IMR-90 (cell line): ENCODE data around the gene AUH. TPM values are rescaled to one million over a fixed set of nuclear protein-coding genes. Genes with fewer than 3 reads are reported as not detected.

Experiments used
- ATAC-seq: fragments of 200-7000 bp; cut with Tn5 transposase; 2 replicates; pipeline ENCODE4 v1.9.1; 2020; ENCODE audit warnings: low read depth, mild to moderate bottlenecking, moderate library complexity
- BruUV-seq: library from RNA; stranded (reverse); fragments of 400-500 nt; replicated peaks from 2 replicates; lab custom pipeline; 2021; lab: Mats Ljungman, UMichigan
- CTCF ChIA-PET: fragments of 300-600 bp; formaldehyde crosslinking; extraction: SDS; loops from one replicate; lab custom pipeline; 2021; ENCODE audit warnings: antibody characterized with exemption; lab: Yijun Ruan, JAX
- POLR2A ChIA-PET: fragments of 300-600 bp; sonication (Branson Sonifier 250); formaldehyde crosslinking; loops from one replicate; lab custom pipeline; 2022; ENCODE audit warnings: antibody characterized with exemption; ENCODE audit not compliant: unreplicated experiment; lab: Charles Lee
- DNase-seq: peaks from one replicate; pipeline ENCODE4 v3.0.0; 2013
- H2AFZ ChIP-seq: replicated peaks from 2 replicates; pipeline ENCODE3; 2013; ENCODE audit warnings: low read length, mild to moderate bottlenecking; ENCODE audit not compliant: poor library complexity
- H2AK5ac ChIP-seq: 2 replicates; pipeline ENCODE4 v1.6.1; 2013; ENCODE audit warnings: low read depth, low read length, inconsistent platforms
- H2AK9ac ChIP-seq: replicated peaks from 2 replicates; pipeline ENCODE3; 2013; ENCODE audit warnings: mild to moderate bottlenecking, low read depth, low read length, moderate library complexity; ENCODE audit not compliant: poor library complexity
- H2BK120ac ChIP-seq: 2 replicates; pipeline ENCODE4 v1.6.1; 2013; ENCODE audit warnings: low read depth, low read length, inconsistent platforms
- H2BK15ac ChIP-seq: 3 replicates; pipeline ENCODE4 v1.6.1; 2013; ENCODE audit warnings: low read depth, low read length, inconsistent platforms
- H2BK20ac ChIP-seq: 2 replicates; pipeline ENCODE4 v1.6.1; 2013; ENCODE audit warnings: low read depth, mild to moderate bottlenecking, inconsistent platforms, low read length, moderate library complexity
- H2BK5ac ChIP-seq: 2 replicates; pipeline ENCODE4 v1.6.1; 2013; ENCODE audit warnings: mild to moderate bottlenecking, low read depth, low read length, inconsistent platforms; ENCODE audit not compliant: poor library complexity, severe bottlenecking
- H3K14ac ChIP-seq: replicated peaks from 2 replicates; pipeline ENCODE4 v1.6.1; 2013; ENCODE audit warnings: low read depth, low read length, inconsistent platforms
- H3K18ac ChIP-seq: 2 replicates; pipeline ENCODE4 v1.6.1; 2013; ENCODE audit warnings: low read depth, low read length, control low read depth
- H3K23ac ChIP-seq: 2 replicates; pipeline ENCODE4 v1.6.1; 2013; ENCODE audit warnings: low read depth, low read length, inconsistent platforms
- H3K27ac ChIP-seq: 2 replicates; pipeline ENCODE4 v1.5.1; 2013; ENCODE audit warnings: mild to moderate bottlenecking, control low read depth, low read length; ENCODE audit not compliant: insufficient read depth
- H3K27me3 ChIP-seq: 2 replicates; pipeline ENCODE4 v1.6.1; 2013; ENCODE audit warnings: low read length; ENCODE audit not compliant: control insufficient read depth, insufficient read depth
- H3K36me3 ChIP-seq: 2 replicates; pipeline ENCODE4 v1.6.1; 2013; ENCODE audit warnings: low read length, mixed read lengths; ENCODE audit not compliant: control insufficient read depth, insufficient read depth
- H3K4ac ChIP-seq: 2 replicates; pipeline ENCODE4 v1.6.1; 2013; ENCODE audit warnings: low read depth, low read length, inconsistent platforms
- H3K4me1 ChIP-seq: 2 replicates; pipeline ENCODE4 v1.6.1; 2013; ENCODE audit warnings: low read length, mixed read lengths; ENCODE audit not compliant: control insufficient read depth, insufficient read depth
- H3K4me2 ChIP-seq: 2 replicates; pipeline ENCODE4 v1.6.1; 2013; ENCODE audit warnings: low read depth, mild to moderate bottlenecking, control low read depth, low read length, moderate library complexity
- H3K4me3 ChIP-seq: 2 replicates; pipeline ENCODE4 v1.5.1; 2013; ENCODE audit warnings: low read depth, mild to moderate bottlenecking, control low read depth, low read length, moderate library complexity; ENCODE audit not compliant: insufficient read depth
- H3K56ac ChIP-seq: 2 replicates; pipeline ENCODE4 v1.6.1; 2013; ENCODE audit warnings: low read length, inconsistent platforms; ENCODE audit not compliant: insufficient read depth; ENCODE audit errors: extremely low read depth
- H3K79me1 ChIP-seq, 2 experiments: 2 replicates each; pipeline ENCODE4 v1.6.1; 2013; ENCODE audit warnings: low read length in 2 of 2, inconsistent platforms in 1 of 2, low read depth in 1 of 2
- H3K9ac ChIP-seq: 2 replicates; pipeline ENCODE4 v1.6.1; 2013; ENCODE audit warnings: low read depth, low read length, control low read depth
- H3K9me1 ChIP-seq: 2 replicates; pipeline ENCODE4 v1.6.1; 2013; ENCODE audit warnings: low read length, inconsistent platforms; ENCODE audit not compliant: insufficient read depth
- H3K9me3 ChIP-seq: 2 replicates; pipeline ENCODE4 v1.6.1; 2013; ENCODE audit warnings: low read length; ENCODE audit not compliant: control insufficient read depth, insufficient read depth
- H4K20me1 ChIP-seq: 2 replicates; pipeline ENCODE4 v1.6.1; 2013; ENCODE audit warnings: low read length, inconsistent platforms; ENCODE audit not compliant: insufficient read depth
- H4K5ac ChIP-seq: 2 replicates; pipeline ENCODE4 v1.6.1; 2013; ENCODE audit warnings: mild to moderate bottlenecking, low read depth, low read length, control low read depth
- H4K8ac ChIP-seq, 2 experiments: 2 replicates each; pipeline ENCODE4 v1.6.1; 2013; ENCODE audit warnings: low read depth in 2 of 2, low read length in 2 of 2, control low read depth in 1 of 2, inconsistent platforms in 1 of 2
- H4K91ac ChIP-seq: 2 replicates; pipeline ENCODE4 v1.6.1; 2013; ENCODE audit warnings: low read depth, low read length, inconsistent platforms; ENCODE audit not compliant: insufficient read depth
- BHLHE40 ChIP-seq: fragments of 150-350 bp; IDR thresholded peaks from 2 replicates; pipeline ENCODE4 v1.6.1; 2016; ENCODE audit warnings: mild to moderate bottlenecking, low read depth, low read length
- CEBPB ChIP-seq: IDR thresholded peaks from 2 replicates; pipeline ENCODE4 v1.6.1; 2012; ENCODE audit warnings: low read depth, low read length, improper control_type of control experiment
- CHD1 ChIP-seq: IDR thresholded peaks from 2 replicates; pipeline ENCODE4 v1.6.1; 2012; ENCODE audit warnings: low read depth, low read length, improper control_type of control experiment
- FOS ChIP-seq: fragments of 150-350 bp; IDR thresholded peaks from 2 replicates; pipeline ENCODE4 v1.6.1; 2016; ENCODE audit warnings: low read depth, low read length
- MAFK ChIP-seq: IDR thresholded peaks from 2 replicates; pipeline ENCODE4 v1.6.1; 2012; ENCODE audit warnings: low read depth, low read length, improper control_type of control experiment
- MXI1 ChIP-seq: IDR thresholded peaks from 2 replicates; pipeline ENCODE4 v1.6.1; 2012; ENCODE audit warnings: low read depth, mild to moderate bottlenecking, low read length, moderate library complexity, borderline replicate concordance
- NFE2L2 ChIP-seq: fragments of 150-350 bp; IDR thresholded peaks from 2 replicates; pipeline ENCODE4 v1.6.1; 2016; ENCODE audit warnings: low read depth, mild to moderate bottlenecking, low read length
- RAD21 ChIP-seq: IDR thresholded peaks from 2 replicates; pipeline ENCODE4 v1.6.1; 2012; ENCODE audit warnings: low read length, improper control_type of control experiment
- RFX5 ChIP-seq: IDR thresholded peaks from 2 replicates; pipeline ENCODE4 v1.8.0; 2012; ENCODE audit warnings: low read depth, mild to moderate bottlenecking, low read length, moderate library complexity
- SMC3 ChIP-seq: fragments of 150-350 bp; IDR thresholded peaks from 2 replicates; pipeline ENCODE4 v1.6.1; 2016; ENCODE audit warnings: low read depth, mild to moderate bottlenecking, antibody characterized with exemption, low read length, moderate library complexity
- WGBS, 2 experiments: methylation state at CpG; one replicate each; pipeline versions ENCODE4 v1.1.5 to v1.1.7; 2013; ENCODE audit warnings: missing lambda C conversion rate in 2 of 2; ENCODE audit not compliant: insufficient read length in 1 of 2; ENCODE audit errors: extremely low coverage in 2 of 2; 5-methylcytosine and 5-hydroxymethylcytosine counted together
- dilution Hi-C: fragments of 300-500 bp; cut with HindIII; formaldehyde crosslinking; loops from one replicate; pipeline ENCODE4 v1.14.3; 2018; ENCODE audit warnings: low sequenced_read_pairs; ENCODE audit not compliant: unreplicated experiment
- in situ Hi-C: fragments of 300-500 bp; cut with MboI; formaldehyde crosslinking; loops from 3 replicates; pipeline ENCODE4 v1.14.3; 2019; ENCODE audit warnings: low sequenced_read_pairs, inconsistent platforms, mixed read lengths
- intact Hi-C: fragments of 100-400 bp; cut with micrococcal nuclease; formaldehyde crosslinking; loops from 2 replicates; pipeline ENCODE4 v1.10.0; 2022
- polyA plus RNA-seq, 3 experiments: library from polyadenylated mRNA; depleted of rRNA; stranded (reverse); fragments of >200 nt; gene quantifications; 2 replicates each; pipeline ENCODE4 v1.2.3, GENCODE V29; 2012; ENCODE audit warnings: low replicate concordance in 1 of 3
- total RNA-seq: library from RNA; depleted of rRNA; stranded (reverse); fragments of >200 nt; gene quantifications from 2 replicates; pipeline ENCODE4 v1.2.3, GENCODE V29; 2012
- TF ChIP-seq, protein P1 (sequence below): fragments of 150-350 bp; IDR thresholded peaks from 2 replicates; pipeline ENCODE4 v1.6.1; 2016; ENCODE audit warnings: low read depth, mild to moderate bottlenecking, low read length, moderate library complexity, borderline replicate concordance
- TF ChIP-seq, protein P2 (sequence below): fragments of 150-350 bp; IDR thresholded peaks from 2 replicates; pipeline ENCODE4 v1.6.1; 2017; ENCODE audit warnings: mild to moderate bottlenecking, antibody characterized with exemption, low read length, low read depth

Gene AUH
- total and polyA plus RNA-seq, 2 of the 4 experiments (the other 2 are of a cell fraction): 5.9 to 8.1 TPM

DNA sequence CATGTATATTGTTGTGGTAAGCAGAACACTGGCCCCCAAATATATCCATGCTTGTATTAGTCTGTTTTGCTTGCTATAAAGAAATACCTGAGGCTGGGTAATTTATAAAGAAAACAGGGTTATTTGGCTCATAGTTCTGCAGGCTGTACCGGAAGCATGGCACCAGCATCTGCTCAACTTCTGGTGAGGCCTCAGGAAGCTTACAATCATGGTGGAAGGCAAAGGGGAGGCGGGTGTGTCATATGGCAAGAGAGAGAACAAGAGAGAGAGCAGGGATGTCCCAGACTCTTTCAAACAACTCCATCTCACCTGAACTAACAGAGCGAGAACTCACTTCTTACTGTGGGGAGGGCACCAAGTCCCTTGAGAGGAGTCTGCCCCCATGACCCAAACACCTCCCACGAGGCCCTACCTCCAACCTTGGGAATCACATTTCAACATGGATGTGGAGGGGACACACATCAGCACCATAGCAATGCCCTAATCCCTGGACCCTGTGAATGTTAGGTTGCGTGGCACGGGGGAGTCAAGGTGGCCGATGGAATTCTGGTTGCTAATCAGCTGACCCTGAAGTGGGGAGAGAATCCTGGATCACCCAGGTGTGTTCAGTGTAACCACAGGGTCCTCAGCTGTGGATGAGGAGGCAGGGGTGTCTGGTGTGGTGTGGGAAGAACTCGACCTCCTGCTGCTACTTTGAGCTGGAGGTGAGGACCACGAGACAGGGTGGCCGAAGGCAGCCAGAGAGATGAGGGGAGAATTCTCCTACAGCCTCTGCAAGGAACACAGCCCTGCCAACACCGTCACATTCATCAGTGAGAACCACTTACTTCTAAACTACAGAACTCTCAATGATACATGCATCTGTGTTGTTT, 172.8 kb downstream of the AUH start (continued):
- TF ChIP-seq, protein P1, sequence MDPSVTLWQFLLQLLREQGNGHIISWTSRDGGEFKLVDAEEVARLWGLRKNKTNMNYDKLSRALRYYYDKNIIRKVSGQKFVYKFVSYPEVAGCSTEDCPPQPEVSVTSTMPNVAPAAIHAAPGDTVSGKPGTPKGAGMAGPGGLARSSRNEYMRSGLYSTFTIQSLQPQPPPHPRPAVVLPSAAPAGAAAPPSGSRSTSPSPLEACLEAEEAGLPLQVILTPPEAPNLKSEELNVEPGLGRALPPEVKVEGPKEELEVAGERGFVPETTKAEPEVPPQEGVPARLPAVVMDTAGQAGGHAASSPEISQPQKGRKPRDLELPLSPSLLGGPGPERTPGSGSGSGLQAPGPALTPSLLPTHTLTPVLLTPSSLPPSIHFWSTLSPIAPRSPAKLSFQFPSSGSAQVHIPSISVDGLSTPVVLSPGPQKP: no peak

DNA sequence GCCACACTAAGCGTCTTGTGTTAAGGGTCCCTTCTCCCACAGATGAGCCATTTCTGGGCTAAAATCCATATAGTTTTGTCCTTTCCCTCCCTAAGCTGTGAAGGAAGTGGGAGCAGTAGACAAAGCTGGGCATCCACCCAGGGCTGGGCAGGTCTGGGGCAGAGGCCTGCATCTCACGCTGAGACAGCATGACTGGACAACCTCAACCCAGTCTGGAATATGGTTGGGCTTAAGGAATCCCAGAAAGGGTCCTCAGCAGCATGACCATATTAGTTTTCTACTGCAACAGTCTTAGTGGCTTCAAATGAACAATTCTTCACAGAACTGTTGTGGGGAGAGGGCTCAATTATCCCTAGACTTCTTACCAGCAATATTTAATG, 173.8 kb downstream of the AUH start:
- peak overlapping the region; percentile 96 for H2BK120ac ChIP-seq
- H3K4me3 ChIP-seq: no peak overlapping the region
- peaks cover 0 to 33% of the 10 kb centered on the region in 2 experiments; a peak in 2 of 4 replicates for H3K79me1 ChIP-seq
- dilution Hi-C loops (no loop called here), intact Hi-C loops (no loop called here), in situ Hi-C loops (no loop called here)
- peak overlapping the region; percentile 99 for H4K5ac ChIP-seq
- H3K4me2 ChIP-seq: no peak overlapping the region
- H3K4me1 ChIP-seq: peaks cover 25% of the 10 kb centered on the region
- peak overlapping the region; percentile 1; the same call in 1 of the 2 replicates for H3K9ac ChIP-seq
- H2BK20ac ChIP-seq: peak overlapping the region; percentile 93
- peak overlapping the region; percentile 78 to 87; a peak in 3 of 4 replicates for H4K8ac ChIP-seq
- TF ChIP-seq RFX5 (no peak), NFE2L2 (peak; percentile 93), MXI1 (no peak), RAD21 (no peak), CHD1 (no peak), BHLHE40 (no peak), SMC3 (peak; percentile 6; the same call in 1 of the 2 replicates), FOS (peak; percentile 24; the same call in 1 of the 2 replicates), MAFK (peak; percentile 48), CEBPB (no peak)
- TF ChIP-seq, protein P2, sequence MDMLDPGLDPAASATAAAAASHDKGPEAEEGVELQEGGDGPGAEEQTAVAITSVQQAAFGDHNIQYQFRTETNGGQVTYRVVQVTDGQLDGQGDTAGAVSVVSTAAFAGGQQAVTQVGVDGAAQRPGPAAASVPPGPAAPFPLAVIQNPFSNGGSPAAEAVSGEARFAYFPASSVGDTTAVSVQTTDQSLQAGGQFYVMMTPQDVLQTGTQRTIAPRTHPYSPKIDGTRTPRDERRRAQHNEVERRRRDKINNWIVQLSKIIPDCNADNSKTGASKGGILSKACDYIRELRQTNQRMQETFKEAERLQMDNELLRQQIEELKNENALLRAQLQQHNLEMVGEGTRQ: 0 out of 2 replicates have a peak, but pooled peaks have one; percentile 1
- peak overlapping the region; percentile 92 for H3K18ac ChIP-seq
- 0 out of 2 replicates have a peak, but pooled peaks cover 2% of the 10 kb centered on the region for H3K9me3 ChIP-seq
- WGBS, 2 experiments: no CpG with 5 or more reads among the region's 2 CpGs
- H3K27me3 ChIP-seq: no peaks in the 10 kb centered on the region
- H4K91ac ChIP-seq: peak overlapping the region; percentile 81
- H3K4ac ChIP-seq: peak overlapping the region; percentile 93
- H2AK9ac ChIP-seq: peak overlapping the region; percentile 74
- peak overlapping the region; percentile 45 for H3K14ac ChIP-seq
- H3K56ac ChIP-seq: no peak overlapping the region
- DNase-seq (peak; percentile 82), ATAC-seq (peak; percentile 47)
- H3K36me3 ChIP-seq: no peaks in the 10 kb centered on the region
- H4K20me1 ChIP-seq: no peaks in the 10 kb centered on the region
- H2BK5ac ChIP-seq: peak overlapping the region; percentile 95
- H3K23ac ChIP-seq: peak overlapping the region; percentile 78; the same call in 1 of the 2 replicates
- no TSS peak for BruUV-seq
- H2AK5ac ChIP-seq: peak overlapping the region; percentile 92
- peaks cover 17% of the 10 kb centered on the region for H3K9me1 ChIP-seq
- H3K27ac ChIP-seq: peak overlapping the region; percentile 70
- ChIA-PET CTCF (no interaction called here), POLR2A (no interaction called here)
- peak overlapping the region; percentile 78 for H2AFZ ChIP-seq
- peak overlapping the region; percentile 89; the same call in 2 of the 3 replicates for H2BK15ac ChIP-seq
